ENCODE results near the gene UHRF2. TPM values are rescaled to one million over a fixed set of nuclear protein-coding genes. Genes with fewer than 3 reads are reported as not detected.
"Not testable (repeated sequence)": the region's sequence is repeated elsewhere in the genome, so short reads cannot be mapped to it uniquely, and the experiment has no call there.

Gene UHRF2
- total RNA-seq, 1 experiment from 2014 or later: 20.9 TPM

- Histone ChIP-seq H3K9me3 (replicated peaks) (no peaks in the 10 kb centered on the region), H3K27me3 (replicated peaks) (no peaks in the 10 kb centered on the region), H3K4me3 (no peak overlapping the region), H3K4me1 (replicated peaks) (no peaks in the 10 kb centered on the region), H3K27ac (no peak overlapping the region), H3K36me3 (no peaks in the 10 kb centered on the region)
- no peak for DNase-seq (ENCODE audit: low read depth in 1 of 2, low spot score in 2 of 2)
Observed at GRCh38 chr9:6443661-6444060, 30.7 kb downstream of the UHRF2 start.

- no peaks in the 10 kb centered on the region for H3K9me3 ChIP-seq (replicated peaks)
- H3K27ac ChIP-seq: no peak overlapping the region
- H3K4me1 ChIP-seq (replicated peaks): no peaks in the 10 kb centered on the region
- no peak overlapping the region for H3K4me3 ChIP-seq
- no peaks in the 10 kb centered on the region for H3K36me3 ChIP-seq
- H3K27me3 ChIP-seq (replicated peaks): no peaks in the 10 kb centered on the region
- no peak for DNase-seq (ENCODE audit: low read depth in 1 of 2, low spot score in 2 of 2)
Observed at GRCh38 chr9:6444128-6444527, 31.1 kb downstream of the UHRF2 start.

GRCh38 chr9:6449086-6449485 lies 36.1 kb downstream of the UHRF2 start:
- no peak for DNase-seq (ENCODE audit: low read depth in 1 of 2, low spot score in 2 of 2)
- no peak overlapping the region for H3K27ac ChIP-seq
- H3K4me3 ChIP-seq: no peak overlapping the region
- no peaks in the 10 kb centered on the region for H3K27me3 ChIP-seq (replicated peaks)
- H3K9me3 ChIP-seq (replicated peaks): no peaks in the 10 kb centered on the region
- H3K4me1 ChIP-seq (replicated peaks): no peaks in the 10 kb centered on the region
- H3K36me3 ChIP-seq: no peaks in the 10 kb centered on the region

- H3K4me3 ChIP-seq: no peak overlapping the region
- H3K27ac ChIP-seq: no peak overlapping the region
- H3K36me3 ChIP-seq: no peaks in the 10 kb centered on the region
- no peak for DNase-seq (ENCODE audit: low read depth in 1 of 2, low spot score in 2 of 2)
- no peaks in the 10 kb centered on the region for H3K4me1 ChIP-seq (replicated peaks)
- H3K9me3 ChIP-seq (replicated peaks): no peaks in the 10 kb centered on the region
- no peaks in the 10 kb centered on the region for H3K27me3 ChIP-seq (replicated peaks)
Observed at GRCh38 chr9:6449645-6450044, 36.6 kb downstream of the UHRF2 start.

GRCh38 chr9:6450641-6451375 lies 37.8 kb downstream of the UHRF2 start:
- no peak for DNase-seq (ENCODE audit: low read depth in 1 of 2, low spot score in 2 of 2)
- Histone ChIP-seq H3K27ac (no peak overlapping the region), H3K4me1 (replicated peaks) (no peaks in the 10 kb centered on the region), H3K36me3 (no peaks in the 10 kb centered on the region), H3K9me3 (replicated peaks) (no peaks in the 10 kb centered on the region), H3K27me3 (replicated peaks) (no peaks in the 10 kb centered on the region), H3K4me3 (no peak overlapping the region)

GRCh38 chr9:6455292-6455691 lies 42.3 kb downstream of the UHRF2 start:
- H3K4me3 ChIP-seq; DNase-seq (ENCODE audit: low read depth in 1 of 2, low spot score in 2 of 2); H3K27me3 ChIP-seq (replicated peaks); H3K9me3 ChIP-seq (replicated peaks); H3K27ac ChIP-seq; H3K36me3 ChIP-seq; H3K4me1 ChIP-seq (replicated peaks): not testable (repeated sequence)

GRCh38 chr9:6458704-6459103 lies 45.7 kb downstream of the UHRF2 start:
- H3K4me3 ChIP-seq; H3K36me3 ChIP-seq; H3K27me3 ChIP-seq (replicated peaks); H3K4me1 ChIP-seq (replicated peaks); H3K27ac ChIP-seq; H3K9me3 ChIP-seq (replicated peaks); DNase-seq (ENCODE audit: low read depth in 1 of 2, low spot score in 2 of 2): not testable (repeated sequence)

GRCh38 chr9:6459718-6460117 lies 46.7 kb downstream of the UHRF2 start:
- H3K4me1 ChIP-seq (replicated peaks): no peaks in the 10 kb centered on the region
- no peaks in the 10 kb centered on the region for H3K9me3 ChIP-seq (replicated peaks)
- no peak overlapping the region for H3K27ac ChIP-seq
- H3K4me3 ChIP-seq: no peak overlapping the region
- no peaks in the 10 kb centered on the region for H3K36me3 ChIP-seq
- no peak for DNase-seq (ENCODE audit: low read depth in 1 of 2, low spot score in 2 of 2)
- no peaks in the 10 kb centered on the region for H3K27me3 ChIP-seq (replicated peaks)

- Histone ChIP-seq H3K4me3 (no peak overlapping the region), H3K27ac (no peak overlapping the region), H3K9me3 (replicated peaks) (no peaks in the 10 kb centered on the region), H3K4me1 (replicated peaks) (no peaks in the 10 kb centered on the region), H3K27me3 (replicated peaks) (no peaks in the 10 kb centered on the region), H3K36me3 (no peaks in the 10 kb centered on the region)
- DNase-seq (ENCODE audit: low read depth in 1 of 2, low spot score in 2 of 2): no peak
Observed at GRCh38 chr9:6460189-6460768, 47.3 kb downstream of the UHRF2 start.

- no peaks in the 10 kb centered on the region for H3K27me3 ChIP-seq (replicated peaks)
- no peak overlapping the region for H3K4me3 ChIP-seq
- DNase-seq (ENCODE audit: low read depth in 1 of 2, low spot score in 2 of 2): no peak
- no peaks in the 10 kb centered on the region for H3K9me3 ChIP-seq (replicated peaks)
- H3K4me1 ChIP-seq (replicated peaks): peaks cover under 1% of the 10 kb centered on the region
- no peaks in the 10 kb centered on the region for H3K36me3 ChIP-seq
- H3K27ac ChIP-seq: no peak overlapping the region
Observed at GRCh38 chr9:6461619-6462018, 48.6 kb downstream of the UHRF2 start.

GRCh38 chr9:6467006-6467625 lies 54.1 kb downstream of the UHRF2 start:
- no peaks in the 10 kb centered on the region for H3K9me3 ChIP-seq (replicated peaks)
- DNase-seq (ENCODE audit: low read depth in 1 of 2, low spot score in 2 of 2): peak; percentile 41 to 55
- no peak overlapping the region for H3K4me3 ChIP-seq
- H3K36me3 ChIP-seq: no peaks in the 10 kb centered on the region; the same call in 1 of the 2 replicates
- peak overlapping the region; percentile 75 for H3K27ac ChIP-seq
- H3K4me1 ChIP-seq (replicated peaks): peaks cover 14% of the 10 kb centered on the region
- no peaks in the 10 kb centered on the region for H3K27me3 ChIP-seq (replicated peaks)

GRCh38 chr9:6471231-6471850 lies 58.3 kb downstream of the UHRF2 start:
- Histone ChIP-seq H3K36me3 (no peaks in the 10 kb centered on the region; the same call in 1 of the 2 replicates), H3K9me3 (replicated peaks) (no peaks in the 10 kb centered on the region), H3K27me3 (replicated peaks) (no peaks in the 10 kb centered on the region), H3K4me3 (no peak overlapping the region), H3K27ac (no peak overlapping the region), H3K4me1 (replicated peaks) (peaks cover 14% of the 10 kb centered on the region)
- no peak for DNase-seq (ENCODE audit: low read depth in 1 of 2, low spot score in 2 of 2)

GRCh38 chr9:6473151-6473550 lies 60.2 kb downstream of the UHRF2 start:
- Histone ChIP-seq H3K36me3 (peaks cover 3% of the 10 kb centered on the region; the same call in 1 of the 2 replicates), H3K27me3 (replicated peaks) (no peaks in the 10 kb centered on the region), H3K4me3 (no peak overlapping the region), H3K4me1 (replicated peaks) (peaks cover under 1% of the 10 kb centered on the region), H3K9me3 (replicated peaks) (no peaks in the 10 kb centered on the region), H3K27ac (no peak overlapping the region)
- DNase-seq (ENCODE audit: low read depth in 1 of 2, low spot score in 2 of 2): no peak

- H3K4me1 ChIP-seq (replicated peaks): no peaks in the 10 kb centered on the region
- DNase-seq (ENCODE audit: low read depth in 1 of 2, low spot score in 2 of 2): no peak
- peaks cover 8% of the 10 kb centered on the region; the same call in 1 of the 2 replicates for H3K36me3 ChIP-seq
- no peak overlapping the region for H3K4me3 ChIP-seq
- no peaks in the 10 kb centered on the region for H3K27me3 ChIP-seq (replicated peaks)
- no peaks in the 10 kb centered on the region for H3K9me3 ChIP-seq (replicated peaks)
- H3K27ac ChIP-seq: no peak overlapping the region
Observed at GRCh38 chr9:6479959-6480358, 67.0 kb downstream of the UHRF2 start.

Measured in SJSA1 (cell line).